ENCODE measurements around the gene HSPB1.

HSPB1 gene

DNA sequence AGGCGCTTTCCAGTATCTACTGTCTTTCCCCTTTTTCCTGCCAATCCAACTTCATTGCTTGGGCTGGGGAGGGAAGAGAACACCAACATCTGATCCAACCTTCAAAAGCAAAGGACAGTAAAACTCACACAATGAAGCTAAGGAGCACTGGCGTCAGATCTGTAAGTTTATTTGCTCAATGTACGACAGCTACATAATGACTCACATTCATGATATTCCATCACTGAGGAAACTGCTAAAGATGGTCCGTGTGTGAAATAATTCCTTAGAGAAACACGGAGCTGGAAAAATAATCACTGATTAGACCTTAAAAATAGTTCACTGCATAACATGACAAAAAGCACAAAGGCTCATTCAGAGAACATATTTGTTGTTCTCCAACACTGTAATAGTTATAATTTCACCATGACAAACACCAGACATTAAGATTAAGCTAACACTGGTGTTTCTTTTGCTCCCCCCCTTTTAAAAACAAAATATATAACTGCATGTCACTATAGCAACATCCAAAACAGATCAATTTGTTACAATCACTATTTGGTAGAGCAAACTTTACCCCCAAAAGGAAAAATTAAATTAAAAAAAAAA, 24.3 kb downstream of the HSPB1 start:
- Histone ChIP-seq H3K9me3 (ENCODE audit: control insufficient read depth, low read length) (no peaks in the 10 kb centered on the region), H2AK5ac (ENCODE audit: low read length, severe bottlenecking) (no peak overlapping the region), H3K4me3 (ENCODE audit: insufficient read depth in 1 of 2, low read depth in 1 of 2, low read length in 2 of 2) (no peak overlapping the region), H3K14ac (ENCODE audit: low read length in 2 of 2) (no peak overlapping the region), H3K18ac (ENCODE audit: low read depth in 1 of 2, low read length in 2 of 2) (no peak overlapping the region), H2BK5ac (ENCODE audit: low read depth, low read length, poor library complexity, severe bottlenecking) (no peak overlapping the region), H4K91ac (ENCODE audit: low read length) (no peak overlapping the region), H3K4me2 (ENCODE audit: low read length, poor library complexity, severe bottlenecking) (no peak overlapping the region), H2BK120ac (ENCODE audit: low read depth, low read length) (no peak overlapping the region), H3K27me3 (ENCODE audit: control insufficient read depth in 1 of 2, insufficient read depth in 1 of 2, low read length in 2 of 2) (no peaks in the 10 kb centered on the region), H2AFZ (ENCODE audit: low read depth, low read length) (no peak overlapping the region), H3K4ac (ENCODE audit: low read depth in 1 of 2, low read length in 2 of 2) (no peak overlapping the region), H3K9ac (ENCODE audit: low read length) (peak overlapping the region; percentile 28), H3K36me3 (ENCODE audit: control insufficient read depth in 1 of 2, insufficient read depth in 2 of 2, low read depth in 1 of 2, low read length in 2 of 2) (peaks cover 42 to 79% of the 10 kb centered on the region in 2 experiments), H3K4me1 (ENCODE audit: control insufficient read depth, insufficient read depth, low read depth, low read length) (peaks cover 2% of the 10 kb centered on the region), H4K8ac (ENCODE audit: low read length) (no peak overlapping the region), H3K79me1 (replicated peaks; ENCODE audit: low read length, poor library complexity, severe bottlenecking) (peaks cover 3% of the 10 kb centered on the region), H2BK12ac (ENCODE audit: low read length in 2 of 2) (no peak overlapping the region), H3K23ac (ENCODE audit: low read length in 2 of 2) (no peak overlapping the region), H3K27ac (ENCODE audit: low read length, poor library complexity, severe bottlenecking) (no peak overlapping the region), H2BK15ac (ENCODE audit: low read depth, poor library complexity, severe bottlenecking) (no peak overlapping the region)
- WGBS, result 73% methylated on average over 5 of the region's 5 CpGs
- peak; percentile 61 for DNase-seq

DNA sequence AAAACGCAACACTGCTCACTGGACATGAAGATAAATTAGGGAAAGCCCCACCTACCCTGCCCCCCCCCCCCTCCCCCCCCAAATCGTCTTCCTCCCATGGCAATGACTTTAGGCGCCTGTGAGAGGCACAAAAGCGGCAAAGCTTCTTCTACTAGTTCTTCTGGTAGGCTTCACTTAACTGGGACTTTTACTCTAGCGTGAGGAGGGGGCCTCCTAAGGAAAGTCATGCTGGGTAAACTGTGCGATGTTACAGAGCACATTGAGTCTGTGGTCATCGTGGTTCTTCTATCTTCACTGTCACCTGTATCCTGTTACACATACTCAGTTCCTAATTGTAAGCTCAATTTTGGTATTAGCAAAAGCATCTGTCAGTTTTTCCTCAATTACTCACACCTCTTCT, 25.1 kb downstream of the HSPB1 start:
- Histone ChIP-seq H3K4me3 (ENCODE audit: insufficient read depth in 1 of 2, low read depth in 1 of 2, low read length in 2 of 2) (no peak overlapping the region), H3K14ac (ENCODE audit: low read length in 2 of 2) (no peak overlapping the region), H4K91ac (ENCODE audit: low read length) (no peak overlapping the region), H3K4ac (ENCODE audit: low read depth in 1 of 2, low read length in 2 of 2) (no peak overlapping the region), H2AK5ac (ENCODE audit: low read length, severe bottlenecking) (no peak overlapping the region), H2AFZ (ENCODE audit: low read depth, low read length) (no peak overlapping the region), H3K4me1 (ENCODE audit: control insufficient read depth, insufficient read depth, low read depth, low read length) (peaks cover 2% of the 10 kb centered on the region), H2BK120ac (ENCODE audit: low read depth, low read length) (no peak overlapping the region), H3K23ac (ENCODE audit: low read length in 2 of 2) (no peak overlapping the region), H3K9me3 (ENCODE audit: control insufficient read depth, low read length) (no peaks in the 10 kb centered on the region), H3K27me3 (ENCODE audit: control insufficient read depth in 1 of 2, insufficient read depth in 1 of 2, low read length in 2 of 2) (no peaks in the 10 kb centered on the region), H2BK15ac (ENCODE audit: low read depth, poor library complexity, severe bottlenecking) (no peak overlapping the region), H3K9ac (ENCODE audit: low read length) (no peak overlapping the region), H3K4me2 (ENCODE audit: low read length, poor library complexity, severe bottlenecking) (no peak overlapping the region), H3K27ac (ENCODE audit: low read length, poor library complexity, severe bottlenecking) (no peak overlapping the region), H2BK5ac (ENCODE audit: low read depth, low read length, poor library complexity, severe bottlenecking) (no peak overlapping the region), H3K79me1 (replicated peaks; ENCODE audit: low read length, poor library complexity, severe bottlenecking) (peaks cover 3% of the 10 kb centered on the region), H2BK12ac (ENCODE audit: low read length in 2 of 2) (no peak overlapping the region), H4K8ac (ENCODE audit: low read length) (no peak overlapping the region), H3K36me3 (ENCODE audit: control insufficient read depth in 1 of 2, insufficient read depth in 2 of 2, low read depth in 1 of 2, low read length in 2 of 2) (peaks cover 41 to 81% of the 10 kb centered on the region in 2 experiments), H3K18ac (ENCODE audit: low read depth in 1 of 2, low read length in 2 of 2) (no peak overlapping the region)
- WGBS, result 98% methylated on average over 6 of the region's 7 CpGs
- DNase-seq, result no peak

DNA sequence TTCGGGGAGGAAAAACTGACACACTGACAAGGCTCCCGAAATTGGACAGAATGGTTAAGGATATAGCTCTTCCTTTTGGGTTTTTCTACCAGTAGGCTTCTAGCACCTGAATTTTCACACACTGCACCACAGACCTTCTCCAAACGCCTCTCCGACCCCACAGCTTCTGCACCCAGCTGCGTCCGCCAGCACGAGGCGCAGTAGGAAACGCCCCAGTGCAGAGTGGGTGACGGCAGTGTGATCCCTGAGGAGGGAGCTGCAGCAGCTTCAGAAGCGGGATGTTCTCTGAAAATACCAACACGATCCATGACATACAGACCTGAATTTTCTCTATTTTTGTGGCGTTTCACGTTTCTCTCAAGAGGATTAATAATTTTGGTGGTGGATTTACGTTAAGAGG, 25.9 kb downstream of the HSPB1 start:
- no peak overlapping the region for H3K18ac ChIP-seq (ENCODE audit: low read depth in 1 of 2, low read length in 2 of 2)
- H4K8ac ChIP-seq (ENCODE audit: low read length), result no peak overlapping the region
- no peak overlapping the region for H2AFZ ChIP-seq (ENCODE audit: low read depth, low read length)
- 97% methylated on average over 11 of the region's 15 CpGs for WGBS
- no peaks in the 10 kb centered on the region for H3K27me3 ChIP-seq (ENCODE audit: control insufficient read depth in 1 of 2, insufficient read depth in 1 of 2, low read length in 2 of 2)
- H2BK5ac ChIP-seq (ENCODE audit: low read depth, low read length, poor library complexity, severe bottlenecking), result no peak overlapping the region
- H3K79me1 ChIP-seq (replicated peaks; ENCODE audit: low read length, poor library complexity, severe bottlenecking), result peaks cover 3% of the 10 kb centered on the region
- H3K4ac ChIP-seq (ENCODE audit: low read depth in 1 of 2, low read length in 2 of 2), result no peak overlapping the region
- no peak overlapping the region for H3K4me2 ChIP-seq (ENCODE audit: low read length, poor library complexity, severe bottlenecking)
- no peak overlapping the region for H4K91ac ChIP-seq (ENCODE audit: low read length)
- H2BK15ac ChIP-seq (ENCODE audit: low read depth, poor library complexity, severe bottlenecking), result no peak overlapping the region
- DNase-seq, result no peak
- no peak overlapping the region for H2BK12ac ChIP-seq (ENCODE audit: low read length in 2 of 2)
- H3K36me3 ChIP-seq (ENCODE audit: control insufficient read depth in 1 of 2, insufficient read depth in 2 of 2, low read depth in 1 of 2, low read length in 2 of 2), result peaks cover 41 to 84% of the 10 kb centered on the region in 2 experiments
- H3K4me3 ChIP-seq (ENCODE audit: insufficient read depth in 1 of 2, low read depth in 1 of 2, low read length in 2 of 2), result no peak overlapping the region
- no peak overlapping the region for H3K23ac ChIP-seq (ENCODE audit: low read length in 2 of 2)
- no peak overlapping the region for H2BK120ac ChIP-seq (ENCODE audit: low read depth, low read length)
- H3K27ac ChIP-seq (ENCODE audit: low read length, poor library complexity, severe bottlenecking), result no peak overlapping the region
- no peaks in the 10 kb centered on the region for H3K9me3 ChIP-seq (ENCODE audit: control insufficient read depth, low read length)
- no peak overlapping the region for H3K9ac ChIP-seq (ENCODE audit: low read length)
- peaks cover 4% of the 10 kb centered on the region for H3K4me1 ChIP-seq (ENCODE audit: control insufficient read depth, insufficient read depth, low read depth, low read length)
- H2AK5ac ChIP-seq (ENCODE audit: low read length, severe bottlenecking), result no peak overlapping the region
- no peak overlapping the region for H3K14ac ChIP-seq (ENCODE audit: low read length in 2 of 2)

DNA sequence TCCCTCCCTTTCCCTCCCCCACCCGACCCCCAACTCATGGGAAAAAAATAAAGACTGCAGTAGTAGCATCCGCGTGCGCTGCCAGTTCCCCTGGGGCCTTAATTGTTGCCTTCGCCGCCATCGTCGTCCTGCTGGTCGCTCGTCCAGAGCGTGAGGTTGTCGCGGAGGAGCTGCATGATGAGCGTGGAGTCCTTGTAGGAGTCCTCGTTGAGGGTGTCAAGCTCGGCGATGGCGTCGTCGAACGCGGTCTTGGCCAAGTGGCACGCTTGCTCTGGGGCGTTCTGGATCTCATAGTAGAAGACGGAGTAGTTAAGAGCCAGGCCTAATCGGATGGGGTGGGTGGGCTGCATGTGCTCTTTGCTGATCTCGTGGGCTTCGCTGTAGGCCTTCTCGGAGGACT, 27.0 kb downstream of the HSPB1 start:
- DNase-seq, result no peak
- H2AFZ ChIP-seq (ENCODE audit: low read depth, low read length), result no peak overlapping the region
- no peak overlapping the region for H4K91ac ChIP-seq (ENCODE audit: low read length)
- no peak overlapping the region for H2BK15ac ChIP-seq (ENCODE audit: low read depth, poor library complexity, severe bottlenecking)
- no peak overlapping the region for H3K4me3 ChIP-seq (ENCODE audit: insufficient read depth in 1 of 2, low read depth in 1 of 2, low read length in 2 of 2)
- H3K23ac ChIP-seq (ENCODE audit: low read length in 2 of 2), result no peak overlapping the region
- peaks cover 40 to 78% of the 10 kb centered on the region in 2 experiments for H3K36me3 ChIP-seq (ENCODE audit: control insufficient read depth in 1 of 2, insufficient read depth in 2 of 2, low read depth in 1 of 2, low read length in 2 of 2)
- no peak overlapping the region for H2BK5ac ChIP-seq (ENCODE audit: low read depth, low read length, poor library complexity, severe bottlenecking)
- H3K4ac ChIP-seq (ENCODE audit: low read depth in 1 of 2, low read length in 2 of 2), result no peak overlapping the region
- no peak overlapping the region for H3K14ac ChIP-seq (ENCODE audit: low read length in 2 of 2)
- H3K27me3 ChIP-seq (ENCODE audit: control insufficient read depth in 1 of 2, insufficient read depth in 1 of 2, low read length in 2 of 2), result no peaks in the 10 kb centered on the region
- 95% methylated on average over 28 of the region's 29 CpGs for WGBS
- peaks cover 7% of the 10 kb centered on the region for H3K4me1 ChIP-seq (ENCODE audit: control insufficient read depth, insufficient read depth, low read depth, low read length)
- H2AK5ac ChIP-seq (ENCODE audit: low read length, severe bottlenecking), result no peak overlapping the region
- H2BK12ac ChIP-seq (ENCODE audit: low read length in 2 of 2), result no peak overlapping the region
- no peak overlapping the region for H3K27ac ChIP-seq (ENCODE audit: low read length, poor library complexity, severe bottlenecking)
- no peak overlapping the region for H3K9ac ChIP-seq (ENCODE audit: low read length)
- H3K9me3 ChIP-seq (ENCODE audit: control insufficient read depth, low read length), result no peaks in the 10 kb centered on the region
- H2BK120ac ChIP-seq (ENCODE audit: low read depth, low read length), result no peak overlapping the region
- no peak overlapping the region for H3K4me2 ChIP-seq (ENCODE audit: low read length, poor library complexity, severe bottlenecking)
- H4K8ac ChIP-seq (ENCODE audit: low read length), result peak overlapping the region; percentile 4
- no peak overlapping the region for H3K18ac ChIP-seq (ENCODE audit: low read depth in 1 of 2, low read length in 2 of 2)
- peaks cover 3% of the 10 kb centered on the region for H3K79me1 ChIP-seq (replicated peaks; ENCODE audit: low read length, poor library complexity, severe bottlenecking)

All from mesenchymal stem cell (in vitro differentiated cells and primary cell).